Vagina (tissue), 2 donors: ENCODE results near the gene CYB561A3. TPM values are rescaled to one million over a fixed set of nuclear protein-coding genes. Genes with fewer than 3 reads are reported as not detected.

Experiments used
- DNase-seq, 2 donors: peaks; one replicate each; pipeline ENCODE4 v3.0.0-alpha.2; 2017; ENCODE audit errors: extremely low spot score in 2 of 2
- H3K27ac ChIP-seq: fragments of 200-600 bp; sonication (generic); one replicate; pipeline ENCODE4 v1.5.1; 2019
- H3K27me3 ChIP-seq: fragments of 200-600 bp; sonication (generic); one replicate; pipeline ENCODE4 v1.5.1; 2019
- H3K36me3 ChIP-seq, 2 donors: fragments of 200-600 bp; sonication (generic); one replicate each; pipeline ENCODE4 v1.5.1; 2017 to 2019
- H3K4me1 ChIP-seq: fragments of 200-600 bp; sonication (generic); one replicate; pipeline ENCODE4 v1.5.1; 2019
- H3K4me3 ChIP-seq, 2 donors: fragments of 200-600 bp; sonication (generic); 1 replicate in 1 of 2; 2 replicates in 1 of 2; pipeline ENCODE4 v1.5.1; 2016 to 2019
- H3K9me3 ChIP-seq: fragments of 200-600 bp; sonication (generic); one replicate; pipeline ENCODE4 v1.5.1; 2019
- CTCF ChIP-seq, 3 experiments: fragments of 450-650 bp in 2 of 3; fragments of 200-600 bp in 1 of 3; sonication (generic) in 1 of 3; IDR thresholded peaks; one replicate each; pipeline ENCODE4 v1.5.1; 2017 to 2019; ENCODE audit warnings: antibody characterized with exemption in 3 of 3, mild to moderate bottlenecking in 2 of 3, moderate library complexity in 2 of 3
- POLR2A ChIP-seq, 2 donors: fragments of 450-650 bp; IDR thresholded peaks; one replicate each; pipeline ENCODE4 v1.6.1; 2017; ENCODE audit warnings: antibody characterized with exemption in 2 of 2, mild to moderate bottlenecking in 2 of 2, moderate library complexity in 2 of 2
- POLR2AphosphoS5 ChIP-seq, 2 donors: sonication (generic); formaldehyde crosslinking; IDR thresholded peaks; one replicate each; pipeline ENCODE4 v1.9.0; 2017; ENCODE audit warnings: antibody characterized with exemption in 2 of 2, mild to moderate bottlenecking in 2 of 2, low read depth in 1 of 2; ENCODE audit not compliant: insufficient read depth in 1 of 2
- intact Hi-C: fragments of 100-400 bp; cut with DNase I; formaldehyde crosslinking; loops from one replicate; pipeline ENCODE4 v1.15.1; 2023
- total RNA-seq: library from RNA; depleted of rRNA; stranded (reverse); fragments of >200 nt; gene quantifications from one replicate; pipeline ENCODE4 v1.2.3, GENCODE V29; 2016

CYB561A3 gene
- total RNA-seq, 1 donor from 2014 or later, result 26.5 TPM

GRCh38 chr11:61361237-61361740 lies 393 bp downstream of the CYB561A3 start:
- Histone ChIP-seq H3K9me3 (no peaks in the 10 kb centered on the region), H3K4me3 (peak overlapping the region; percentile 56 to 72), H3K27ac (peak overlapping the region; percentile 83), H3K36me3 (peaks cover 0 to 21% of the 10 kb centered on the region in 2 donors), H3K27me3 (no peaks in the 10 kb centered on the region), H3K4me1 (peaks cover 42% of the 10 kb centered on the region)
- intact Hi-C loops, result no loop called here
- no peak for DNase-seq
- no peak for TF ChIP-seq POLR2AphosphoS5 (IDR thresholded peaks at IDR 0.05; ENCODE audit: insufficient read depth in 1 of 2, low read depth in 1 of 2)
- no peak for TF ChIP-seq POLR2A (IDR thresholded peaks at IDR 0.05)
- TF ChIP-seq CTCF (IDR thresholded peaks at IDR 0.05), result no peak

- TF ChIP-seq POLR2A (IDR thresholded peaks at IDR 0.05), result no peak
- TF ChIP-seq POLR2AphosphoS5 (IDR thresholded peaks at IDR 0.05; ENCODE audit: insufficient read depth in 1 of 2, low read depth in 1 of 2), result no peak
- TF ChIP-seq CTCF (IDR thresholded peaks at IDR 0.05), result no peak
Measured at GRCh38 chr11:61359516-61359915, 2.2 kb downstream of the CYB561A3 start.

DNA sequence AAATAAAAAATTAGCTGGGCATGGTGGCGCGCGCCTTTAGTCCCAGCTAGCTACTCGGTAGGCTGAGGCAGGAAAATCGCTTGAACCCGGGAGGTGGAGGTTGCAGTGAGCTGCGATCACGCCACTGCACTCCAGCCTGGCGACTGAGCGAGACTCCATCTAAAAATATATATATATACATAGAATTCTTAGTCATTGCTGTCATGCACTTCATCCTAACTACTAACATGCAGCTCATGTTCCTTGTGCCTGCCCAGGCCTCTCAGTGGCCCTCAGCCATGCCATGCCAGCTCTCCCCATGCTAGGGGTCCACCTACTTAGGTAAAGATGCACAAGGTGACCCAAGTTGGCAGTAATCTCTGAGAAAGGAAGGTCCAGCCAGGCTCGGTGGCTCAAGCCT lies 3.1 kb downstream of the CYB561A3 start:
- peaks cover 0 to 11% of the 10 kb centered on the region in 2 donors for H3K36me3 ChIP-seq
- no peak overlapping the region for H3K27ac ChIP-seq
- peaks cover 40% of the 10 kb centered on the region for H3K4me1 ChIP-seq
- H3K4me3 ChIP-seq, result no peak overlapping the region
- intact Hi-C loops, result no loop called here
- H3K27me3 ChIP-seq, result no peaks in the 10 kb centered on the region
- no peaks in the 10 kb centered on the region for H3K9me3 ChIP-seq
- no peak for DNase-seq
- TF ChIP-seq POLR2A (IDR thresholded peaks at IDR 0.05) (no peak), POLR2AphosphoS5 (IDR thresholded peaks at IDR 0.05; ENCODE audit: insufficient read depth in 1 of 2, low read depth in 1 of 2) (no peak), CTCF (IDR thresholded peaks at IDR 0.05) (no peak)

More at GRCh38 chr11:61359516-61359915, 2.2 kb downstream of the CYB561A3 start:
- Histone ChIP-seq H3K4me3 (no peak overlapping the region), H3K36me3 (peaks cover 0 to 6% of the 10 kb centered on the region in 2 donors), H3K27me3 (no peaks in the 10 kb centered on the region), H3K9me3 (no peaks in the 10 kb centered on the region), H3K4me1 (peaks cover 42% of the 10 kb centered on the region), H3K27ac (no peak overlapping the region)
- no peak for DNase-seq
- intact Hi-C loops, result no loop called here

DNA sequence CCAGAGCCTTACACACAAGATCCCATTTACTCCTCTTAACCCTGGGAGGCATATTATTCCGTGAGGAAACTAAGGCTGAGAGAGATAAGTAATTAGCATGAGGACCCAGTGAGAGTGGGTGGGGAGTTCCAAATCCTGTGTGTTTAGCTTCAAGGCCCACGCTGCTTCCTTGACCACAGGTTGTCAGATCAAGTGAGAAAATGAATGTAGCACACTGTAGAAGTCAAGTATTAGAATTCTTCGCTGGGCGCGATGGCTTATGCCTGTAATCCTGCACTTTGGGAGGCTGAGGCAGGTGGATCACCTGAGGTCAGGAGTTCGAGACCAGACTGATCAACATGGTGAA lies 3.8 kb downstream of the CYB561A3 start:
- H3K9me3 ChIP-seq, result no peaks in the 10 kb centered on the region
- TF ChIP-seq CTCF (IDR thresholded peaks at IDR 0.05) (no peak), POLR2AphosphoS5 (IDR thresholded peaks at IDR 0.05; ENCODE audit: insufficient read depth in 1 of 2, low read depth in 1 of 2) (no peak), POLR2A (IDR thresholded peaks at IDR 0.05) (no peak)
- no peak overlapping the region for H3K4me3 ChIP-seq
- peaks cover 0 to 17% of the 10 kb centered on the region in 2 donors for H3K36me3 ChIP-seq
- H3K27ac ChIP-seq, result no peak overlapping the region
- no peaks in the 10 kb centered on the region for H3K27me3 ChIP-seq
- intact Hi-C loops, result no loop called here
- no peak for DNase-seq
- peaks cover 33% of the 10 kb centered on the region for H3K4me1 ChIP-seq

GRCh38 chr11:61357233-61357893 lies 4.3 kb downstream of the CYB561A3 start:
- intact Hi-C loops, result no loop called here
- Histone ChIP-seq H3K27me3 (no peaks in the 10 kb centered on the region), H3K9me3 (no peaks in the 10 kb centered on the region), H3K4me1 (peaks cover 29% of the 10 kb centered on the region), H3K36me3 (peaks cover 0 to 22% of the 10 kb centered on the region in 2 donors), H3K4me3 (no peak overlapping the region), H3K27ac (no peak overlapping the region)
- no peak for DNase-seq
- TF ChIP-seq POLR2A (IDR thresholded peaks at IDR 0.05) (no peak), POLR2AphosphoS5 (IDR thresholded peaks at IDR 0.05; ENCODE audit: insufficient read depth in 1 of 2, low read depth in 1 of 2) (no peak), CTCF (IDR thresholded peaks at IDR 0.05) (no peak)
